Measurements from ENCODE around the gene HK1. TPM values are rescaled to one million over a fixed set of nuclear protein-coding genes. Genes with fewer than 3 reads are reported as not detected.

HK1 gene
- total and polyA plus RNA-seq, 2 of the 13 experiments (the other 11 are each of a cell fraction or from before 2014, with no cell fraction given), result 0.29 to 1.5 TPM

DNA sequence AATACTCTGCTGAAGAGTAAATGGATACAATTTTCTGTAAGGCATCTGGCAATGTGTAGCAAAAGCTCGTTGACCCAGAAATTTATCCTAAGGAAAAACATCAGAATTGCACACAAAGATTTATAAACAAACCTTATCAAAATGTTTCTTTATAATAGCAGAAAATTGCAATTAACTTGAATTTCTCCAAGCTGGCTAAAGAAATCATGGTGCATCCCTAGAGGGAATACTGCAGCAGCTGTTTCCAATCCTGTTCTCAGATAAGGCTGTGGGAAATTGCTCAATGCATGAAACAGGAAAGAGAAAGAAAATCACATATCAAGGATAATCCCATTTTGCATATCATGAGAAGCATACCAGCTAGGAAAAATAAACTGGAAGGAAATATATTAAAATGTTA lies 119.7 kb downstream of the HK1 start (continued):
- TF ChIP-seq, protein P1, sequence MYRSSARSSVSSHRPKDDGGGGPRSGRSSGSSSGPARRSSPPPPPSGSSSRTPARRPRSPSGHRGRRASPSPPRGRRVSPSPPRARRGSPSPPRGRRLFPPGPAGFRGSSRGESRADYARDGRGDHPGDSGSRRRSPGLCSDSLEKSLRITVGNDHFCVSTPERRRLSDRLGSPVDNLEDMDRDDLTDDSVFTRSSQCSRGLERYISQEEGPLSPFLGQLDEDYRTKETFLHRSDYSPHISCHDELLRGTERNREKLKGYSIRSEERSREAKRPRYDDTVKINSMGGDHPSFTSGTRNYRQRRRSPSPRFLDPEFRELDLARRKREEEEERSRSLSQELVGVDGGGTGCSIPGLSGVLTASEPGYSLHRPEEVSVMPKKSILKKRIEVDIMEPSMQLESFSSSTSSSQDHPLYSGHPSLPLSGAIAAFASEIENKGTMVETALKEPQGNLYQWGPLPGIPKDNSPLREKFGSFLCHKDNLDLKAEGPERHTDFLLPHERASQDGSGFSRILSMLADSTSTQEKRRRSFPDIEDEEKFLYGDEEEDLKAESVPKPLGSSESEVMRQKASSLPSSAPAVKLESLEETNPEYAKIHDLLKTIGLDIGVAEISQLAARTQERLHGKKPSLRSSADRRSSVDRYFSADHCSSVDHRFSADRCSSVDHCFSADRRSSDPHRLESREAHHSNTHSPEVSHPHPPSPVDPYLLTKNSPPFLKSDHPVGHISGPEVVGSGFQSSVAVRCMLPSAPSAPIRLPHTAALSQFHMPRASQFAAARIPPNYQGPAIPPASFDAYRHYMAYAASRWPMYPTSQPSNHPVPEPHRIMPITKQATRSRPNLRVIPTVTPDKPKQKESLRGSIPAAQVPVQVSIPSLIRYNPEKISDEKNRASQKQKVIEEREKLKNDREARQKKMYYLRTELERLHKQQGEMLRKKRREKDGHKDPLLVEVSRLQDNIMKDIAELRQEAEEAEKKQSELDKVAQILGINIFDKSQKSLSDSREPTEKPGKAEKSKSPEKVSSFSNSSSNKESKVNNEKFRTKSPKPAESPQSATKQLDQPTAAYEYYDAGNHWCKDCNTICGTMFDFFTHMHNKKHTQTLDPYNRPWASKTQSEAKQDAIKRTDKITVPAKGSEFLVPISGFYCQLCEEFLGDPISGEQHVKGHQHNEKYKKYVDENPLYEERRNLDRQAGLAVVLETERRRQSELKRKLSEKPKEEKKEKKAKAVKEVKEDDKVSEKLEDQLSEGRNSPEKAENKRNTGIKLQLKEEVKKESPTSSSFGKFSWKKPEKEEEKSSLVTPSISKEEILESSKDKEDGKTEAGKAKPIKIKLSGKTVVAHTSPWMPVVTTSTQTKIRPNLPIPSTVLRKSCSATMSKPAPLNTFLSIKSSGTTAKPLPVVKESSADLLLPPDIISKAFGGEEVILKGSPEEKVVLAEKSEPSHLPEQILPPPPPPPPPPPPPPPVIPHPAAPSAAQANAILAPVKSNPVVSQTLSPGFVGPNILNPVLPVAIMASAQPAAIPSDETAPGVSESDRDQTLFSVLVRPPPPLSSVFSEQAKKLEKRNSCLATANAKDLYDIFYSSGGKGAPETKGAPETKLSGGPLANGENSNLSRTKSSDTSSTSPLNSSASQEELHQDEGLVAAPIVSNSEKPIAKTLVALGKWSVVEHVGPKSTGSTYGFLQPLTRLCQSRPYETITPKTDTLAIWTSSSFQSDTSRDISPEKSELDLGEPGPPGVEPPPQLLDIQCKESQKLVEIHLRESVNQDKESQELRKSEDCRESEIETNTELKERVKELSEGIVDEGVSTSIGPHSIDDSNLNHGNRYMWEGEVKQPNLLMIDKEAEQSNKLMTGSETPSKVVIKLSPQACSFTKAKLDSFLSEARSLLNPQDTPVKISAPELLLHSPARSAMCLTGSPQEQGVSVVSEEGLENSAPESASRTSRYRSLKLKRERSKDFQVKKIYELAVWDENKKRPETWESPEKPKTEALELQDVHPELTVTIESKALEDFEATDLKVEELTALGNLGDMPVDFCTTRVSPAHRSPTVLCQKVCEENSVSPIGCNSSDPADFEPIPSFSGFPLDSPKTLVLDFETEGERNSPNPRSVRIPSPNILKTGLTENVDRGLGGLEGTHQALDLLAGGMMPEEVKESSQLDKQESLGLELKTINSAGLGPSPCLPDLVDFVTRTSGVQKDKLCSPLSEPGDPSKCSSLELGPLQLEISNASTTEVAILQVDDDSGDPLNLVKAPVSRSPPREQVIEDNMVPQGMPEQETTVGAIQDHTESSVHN (CRISPR knock-in tag; IDR thresholded peaks at IDR 0.05), result no peak

DNA sequence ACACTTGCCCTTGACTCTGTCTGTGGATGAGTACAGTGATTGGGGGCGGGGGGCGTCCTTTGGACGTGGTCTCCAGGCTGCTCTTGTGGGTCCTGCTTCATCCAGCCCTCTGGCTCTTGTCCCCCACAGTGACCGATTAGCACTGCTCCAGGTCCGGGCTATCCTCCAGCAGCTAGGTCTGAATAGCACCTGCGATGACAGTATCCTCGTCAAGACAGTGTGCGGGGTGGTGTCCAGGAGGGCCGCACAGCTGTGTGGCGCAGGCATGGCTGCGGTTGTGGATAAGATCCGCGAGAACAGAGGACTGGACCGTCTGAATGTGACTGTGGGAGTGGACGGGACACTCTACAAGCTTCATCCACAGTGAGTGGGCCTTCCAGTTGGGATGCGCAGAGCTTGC lies 120.2 kb downstream of the HK1 start:
- in situ Hi-C loops (cut with HindIII; ENCODE audit: extremely low pct_ligation_motif_present, low pct_unique_long_range_greater_than_20kb) (no loop called here), intact Hi-C loops (cut with micrococcal nuclease; ENCODE audit: unreplicated experiment) (no loop called here)
- Histone ChIP-seq H2AFZ (ENCODE audit: low read length) (no peak overlapping the region), H3K27ac (ENCODE audit: extremely low read length, insufficient read depth, low read length) (no peak overlapping the region), H3K27me3 (ENCODE audit: control insufficient read depth in 1 of 2, insufficient read depth in 2 of 2, low read length in 2 of 2) (peaks cover 0 to 17% of the 10 kb centered on the region in 2 experiments; a peak in 1 of 5 replicates), H3K4me3 (replicated peaks in 1 of 3; ENCODE audit: insufficient read depth in 1 of 3, low read depth in 2 of 3, low read length in 3 of 3) (no peak overlapping the region), H3K4me1 (ENCODE audit: insufficient read depth, low read length) (no peaks in the 10 kb centered on the region), H3K9me3 (ENCODE audit: low read length) (no peaks in the 10 kb centered on the region), H3K79me2 (ENCODE audit: insufficient read depth, low read length) (no peaks in the 10 kb centered on the region), H3K36me3 (replicated peaks in 1 of 2; ENCODE audit: control insufficient read depth in 1 of 2, insufficient read depth in 2 of 2, low read length in 2 of 2) (no peaks in the 10 kb centered on the region), H4K20me1 (ENCODE audit: insufficient read depth, low read length) (no peaks in the 10 kb centered on the region), H3K9ac (ENCODE audit: insufficient read depth, low read depth, low read length) (no peak overlapping the region), H3K4me2 (ENCODE audit: low read depth, low read length) (no peak overlapping the region)
- POLR2A ChIA-PET, result no interaction called here
- CTCF ChIA-PET (ENCODE audit: low intra/inter-chr PET ratio, low total read pairs), result no interaction called here
- 48% methylated on average over 13 of the region's 16 CpGs for WGBS (ENCODE audit: low lambda C conversion rate)
- FAIRE-seq (no peak), ATAC-seq (no peak; the same call in 2 of the 3 replicates), DNase-seq (ENCODE audit: low spot score) (no peak)
- BruUV-seq (replicated peaks), result no TSS peak
- TF ChIP-seq U2AF1 (optimal IDR thresholded peaks at IDR 0.05; ENCODE audit: low read depth, low read length), result no peak
- TF ChIP-seq ZNF749 (CRISPR knock-in tag; IDR thresholded peaks at IDR 0.05; ENCODE audit: borderline replicate concordance), result no peak
- no peak for TF ChIP-seq ZNF3 (CRISPR knock-in tag; IDR thresholded peaks at IDR 0.05)
- TF ChIP-seq, protein P2, sequence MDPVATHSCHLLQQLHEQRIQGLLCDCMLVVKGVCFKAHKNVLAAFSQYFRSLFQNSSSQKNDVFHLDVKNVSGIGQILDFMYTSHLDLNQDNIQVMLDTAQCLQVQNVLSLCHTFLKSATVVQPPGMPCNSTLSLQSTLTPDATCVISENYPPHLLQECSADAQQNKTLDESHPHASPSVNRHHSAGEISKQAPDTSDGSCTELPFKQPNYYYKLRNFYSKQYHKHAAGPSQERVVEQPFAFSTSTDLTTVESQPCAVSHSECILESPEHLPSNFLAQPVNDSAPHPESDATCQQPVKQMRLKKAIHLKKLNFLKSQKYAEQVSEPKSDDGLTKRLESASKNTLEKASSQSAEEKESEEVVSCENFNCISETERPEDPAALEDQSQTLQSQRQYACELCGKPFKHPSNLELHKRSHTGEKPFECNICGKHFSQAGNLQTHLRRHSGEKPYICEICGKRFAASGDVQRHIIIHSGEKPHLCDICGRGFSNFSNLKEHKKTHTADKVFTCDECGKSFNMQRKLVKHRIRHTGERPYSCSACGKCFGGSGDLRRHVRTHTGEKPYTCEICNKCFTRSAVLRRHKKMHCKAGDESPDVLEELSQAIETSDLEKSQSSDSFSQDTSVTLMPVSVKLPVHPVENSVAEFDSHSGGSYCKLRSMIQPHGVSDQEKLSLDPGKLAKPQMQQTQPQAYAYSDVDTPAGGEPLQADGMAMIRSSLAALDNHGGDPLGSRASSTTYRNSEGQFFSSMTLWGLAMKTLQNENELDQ (CRISPR knock-in tag; IDR thresholded peaks at IDR 0.05; ENCODE audit: borderline replicate concordance), result no peak
- TF ChIP-seq, protein P3, sequence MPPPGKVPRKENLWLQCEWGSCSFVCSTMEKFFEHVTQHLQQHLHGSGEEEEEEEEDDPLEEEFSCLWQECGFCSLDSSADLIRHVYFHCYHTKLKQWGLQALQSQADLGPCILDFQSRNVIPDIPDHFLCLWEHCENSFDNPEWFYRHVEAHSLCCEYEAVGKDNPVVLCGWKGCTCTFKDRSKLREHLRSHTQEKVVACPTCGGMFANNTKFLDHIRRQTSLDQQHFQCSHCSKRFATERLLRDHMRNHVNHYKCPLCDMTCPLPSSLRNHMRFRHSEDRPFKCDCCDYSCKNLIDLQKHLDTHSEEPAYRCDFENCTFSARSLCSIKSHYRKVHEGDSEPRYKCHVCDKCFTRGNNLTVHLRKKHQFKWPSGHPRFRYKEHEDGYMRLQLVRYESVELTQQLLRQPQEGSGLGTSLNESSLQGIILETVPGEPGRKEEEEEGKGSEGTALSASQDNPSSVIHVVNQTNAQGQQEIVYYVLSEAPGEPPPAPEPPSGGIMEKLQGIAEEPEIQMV (CRISPR knock-in tag; IDR thresholded peaks at IDR 0.05; ENCODE audit: low read depth), result no peak
- TF ChIP-seq GZF1 (CRISPR knock-in tag; IDR thresholded peaks at IDR 0.05), result no peak
- TF ChIP-seq MAFG (CRISPR knock-in tag; IDR thresholded peaks at IDR 0.05), result no peak
- no peak for TF ChIP-seq DMAP1 (CRISPR knock-in tag; IDR thresholded peaks at IDR 0.05)
- TF ChIP-seq, protein P4, sequence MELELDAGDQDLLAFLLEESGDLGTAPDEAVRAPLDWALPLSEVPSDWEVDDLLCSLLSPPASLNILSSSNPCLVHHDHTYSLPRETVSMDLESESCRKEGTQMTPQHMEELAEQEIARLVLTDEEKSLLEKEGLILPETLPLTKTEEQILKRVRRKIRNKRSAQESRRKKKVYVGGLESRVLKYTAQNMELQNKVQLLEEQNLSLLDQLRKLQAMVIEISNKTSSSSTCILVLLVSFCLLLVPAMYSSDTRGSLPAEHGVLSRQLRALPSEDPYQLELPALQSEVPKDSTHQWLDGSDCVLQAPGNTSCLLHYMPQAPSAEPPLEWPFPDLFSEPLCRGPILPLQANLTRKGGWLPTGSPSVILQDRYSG (CRISPR knock-in tag; IDR thresholded peaks at IDR 0.05), result no peak

Measured in HepG2 (cell line).